ENCODE measurements around the gene UGT2B10.

DNA sequence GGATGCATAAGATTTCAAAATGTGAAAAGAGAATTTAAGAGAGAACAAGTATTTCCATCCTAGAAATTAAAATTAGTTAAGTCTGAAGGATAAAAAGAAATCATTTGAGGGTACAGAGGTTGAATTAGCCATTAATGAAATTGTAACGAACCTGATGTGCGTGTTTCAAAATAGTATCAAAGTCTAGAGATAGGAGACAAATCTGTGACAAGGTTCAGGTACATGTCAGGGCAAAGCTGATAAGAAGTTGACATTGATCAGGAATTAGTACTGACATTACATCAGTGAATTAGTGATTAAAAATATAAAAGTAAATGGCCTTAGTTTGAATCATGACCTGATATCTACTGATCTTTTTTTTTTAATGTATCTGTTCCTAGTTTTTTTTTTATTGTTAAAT, 62.3 kb downstream of the UGT2B10 start:
- TF ChIP-seq POLR2A (IDR thresholded peaks at IDR 0.05) (no peak), CTCF (IDR thresholded peaks at IDR 0.05) (no peak), POLR2AphosphoS5 (IDR thresholded peaks at IDR 0.05) (no peak)
